GM23248 (cell line): Measurements from ENCODE around the gene AP2A2.

Source experiments
- EZH2 ChIP-seq: fragments of 200-600 bp; sonication (generic); IDR thresholded peaks from 2 replicates; pipeline ENCODE4 v1.6.1; 2018; ENCODE audit warnings: antibody characterized with exemption, mild to moderate bottlenecking; ENCODE audit not compliant: insufficient read depth, poor library complexity, severe bottlenecking
- EZH2phosphoT487 ChIP-seq: fragments of 200-600 bp; sonication (generic); IDR thresholded peaks from 2 replicates; pipeline ENCODE4 v1.6.1; 2018; ENCODE audit warnings: antibody characterized with exemption, moderate library complexity, mild to moderate bottlenecking, low read depth; ENCODE audit not compliant: insufficient read depth

DNA sequence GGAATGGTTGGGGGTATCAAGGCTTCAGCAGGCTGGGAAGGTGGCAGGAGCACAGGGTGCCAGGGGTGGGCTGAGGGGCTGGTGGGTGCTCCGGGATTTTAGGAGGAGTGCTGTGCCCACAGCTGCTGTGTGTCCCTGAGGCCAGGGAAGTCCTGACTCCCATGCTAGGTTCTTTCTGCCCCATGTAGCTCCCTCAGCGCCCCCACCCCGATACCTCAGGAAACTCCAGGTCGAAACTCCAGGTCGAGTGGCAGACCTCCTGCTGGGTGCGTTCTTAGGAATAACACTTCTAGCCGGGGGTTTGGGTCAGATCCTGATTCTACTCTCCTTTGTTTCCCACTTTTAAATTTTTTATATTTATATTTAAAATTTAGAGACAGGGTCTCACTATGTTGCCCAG lies 8.3 kb downstream of the AP2A2 start:
- no peak for TF ChIP-seq EZH2
- no peak for TF ChIP-seq EZH2phosphoT487
